WERI-Rb-1 (cell line): ENCODE results near the gene PAGR1.
"Not testable (repeated sequence)": the region's sequence is repeated elsewhere in the genome, so short reads cannot be mapped to it uniquely, and the experiment has no call there.

Experiments
- DNase-seq: peaks from one replicate; pipeline ENCODE4 v3.0.0-alpha.2; 2020
- H3K27ac ChIP-seq: fragments of 250-450 bp; sonication (Bioruptor Pico); 2 replicates; pipeline ENCODE4 v1.5.1; 2020; ENCODE audit warnings: mild to moderate bottlenecking, moderate library complexity
- H3K27me3 ChIP-seq: fragments of 250-450 bp; sonication (Bioruptor Pico); 2 replicates; pipeline ENCODE4 v1.5.1; 2021; ENCODE audit warnings: mild to moderate bottlenecking, low read depth, moderate library complexity; ENCODE audit not compliant: insufficient read depth, severe bottlenecking
- H3K36me3 ChIP-seq: fragments of 250-450 bp; sonication (Bioruptor Pico); 2 replicates; pipeline ENCODE4 v1.5.1; 2020; ENCODE audit warnings: mild to moderate bottlenecking, moderate library complexity
- H3K4me3 ChIP-seq: 2 replicates; pipeline ENCODE4 v1.5.1; 2011; ENCODE audit warnings: low read depth, mild to moderate bottlenecking, control low read depth, low read length
- H3K9me3 ChIP-seq: fragments of 250-450 bp; sonication (Bioruptor Pico); 2 replicates; pipeline ENCODE4 v1.5.1; 2021; ENCODE audit warnings: mild to moderate bottlenecking, moderate library complexity; ENCODE audit not compliant: severe bottlenecking
- CTCF ChIP-seq: IDR thresholded peaks from 2 replicates; pipeline ENCODE4 v1.5.1; 2011; ENCODE audit warnings: low read depth, mild to moderate bottlenecking, control low read depth, inconsistent platforms, low read length

Gene PAGR1

GRCh38 chr16:29774730-29775129, 41.2 kb upstream of the PAGR1 start:
- H3K36me3 ChIP-seq, result no peaks in the 10 kb centered on the region
- no peak overlapping the region for H3K27ac ChIP-seq
- no peaks in the 10 kb centered on the region for H3K27me3 ChIP-seq
- TF ChIP-seq CTCF, result no peak
- no peaks in the 10 kb centered on the region for H3K9me3 ChIP-seq
- DNase-seq, result no peak
- H3K4me3 ChIP-seq, result no peak overlapping the region

DNA sequence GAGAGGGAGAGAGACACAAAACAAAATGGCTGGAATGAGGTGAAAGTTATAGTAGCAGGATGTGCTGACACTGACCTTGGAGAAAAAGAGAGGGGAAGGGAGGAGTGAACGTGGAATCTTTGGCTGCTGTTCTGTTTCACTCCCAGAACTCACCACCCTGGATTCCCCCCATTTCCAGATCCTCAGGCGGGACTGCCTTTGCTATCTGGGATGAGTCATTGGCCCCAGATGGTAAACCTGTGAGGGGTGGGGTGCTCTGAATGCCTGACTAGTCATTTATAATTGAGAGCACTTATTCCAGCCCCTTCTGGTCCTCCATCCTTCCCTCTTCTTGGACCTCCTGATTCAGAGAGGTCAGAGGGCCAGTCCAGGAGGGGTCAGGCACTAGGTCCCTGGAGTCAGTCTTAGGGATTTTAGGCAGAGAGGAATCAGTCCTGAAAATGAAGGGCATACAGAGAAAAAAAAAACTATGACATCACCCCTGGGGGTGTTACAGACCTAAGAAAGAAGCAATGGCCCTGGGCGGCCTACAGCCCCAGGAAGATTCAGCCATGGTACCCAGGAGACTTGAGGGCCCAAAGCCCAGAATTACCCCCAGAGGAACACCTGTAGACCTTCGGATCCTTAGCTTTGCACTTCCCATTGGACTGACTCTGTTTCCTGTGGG, 40.1 kb upstream of the PAGR1 start:
- Histone ChIP-seq H3K9me3 (no peaks in the 10 kb centered on the region), H3K4me3 (no peak overlapping the region), H3K36me3 (no peaks in the 10 kb centered on the region), H3K27me3 (no peaks in the 10 kb centered on the region), H3K27ac (no peak overlapping the region)
- DNase-seq, result peak; percentile 29
- no peak for TF ChIP-seq CTCF

- no peak within 1 kb of the TSS for H3K4me3 ChIP-seq
- H3K27ac ChIP-seq, result peak within 1 kb of the TSS; percentile 72
- no peaks in the 10 kb centered on the region for H3K27me3 ChIP-seq
- H3K9me3 ChIP-seq, result no peaks in the 10 kb centered on the region
- TF ChIP-seq CTCF, result no peak
- peak; percentile 50 for DNase-seq
- no peaks in the 10 kb centered on the region for H3K36me3 ChIP-seq
Observed at GRCh38 chr16:29777576-29778350, 38.2 kb upstream of the PAGR1 start, which contains the start of gene ZG16. Gene ZG16 (plus strand): TSS chr16:29778256. CDS start chr16:29779267, 1,011 bp downstream.

DNA sequence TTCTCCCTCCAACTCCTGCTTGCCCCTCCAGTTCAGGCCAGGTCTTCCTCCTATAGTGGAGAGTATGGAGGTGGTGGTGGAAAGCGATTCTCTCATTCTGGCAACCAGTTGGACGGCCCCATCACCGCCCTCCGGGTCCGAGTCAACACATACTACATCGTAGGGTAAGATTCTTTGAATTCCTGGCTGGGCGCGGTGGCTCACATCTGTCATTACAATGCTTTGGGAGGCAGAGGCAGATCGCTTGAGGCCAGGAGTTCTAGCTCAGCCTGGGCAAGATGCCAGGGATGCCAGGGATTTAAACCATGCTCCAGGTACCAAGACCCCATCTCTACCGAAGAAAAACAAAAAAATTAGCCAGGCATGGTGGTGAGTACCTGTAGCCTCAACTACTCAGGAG, 36.5 kb upstream of the PAGR1 start:
- Histone ChIP-seq H3K4me3 (no peak overlapping the region), H3K36me3 (no peaks in the 10 kb centered on the region), H3K27ac (no peak overlapping the region), H3K27me3 (no peaks in the 10 kb centered on the region), H3K9me3 (no peaks in the 10 kb centered on the region)
- no peak for TF ChIP-seq CTCF
- no peak for DNase-seq

DNA sequence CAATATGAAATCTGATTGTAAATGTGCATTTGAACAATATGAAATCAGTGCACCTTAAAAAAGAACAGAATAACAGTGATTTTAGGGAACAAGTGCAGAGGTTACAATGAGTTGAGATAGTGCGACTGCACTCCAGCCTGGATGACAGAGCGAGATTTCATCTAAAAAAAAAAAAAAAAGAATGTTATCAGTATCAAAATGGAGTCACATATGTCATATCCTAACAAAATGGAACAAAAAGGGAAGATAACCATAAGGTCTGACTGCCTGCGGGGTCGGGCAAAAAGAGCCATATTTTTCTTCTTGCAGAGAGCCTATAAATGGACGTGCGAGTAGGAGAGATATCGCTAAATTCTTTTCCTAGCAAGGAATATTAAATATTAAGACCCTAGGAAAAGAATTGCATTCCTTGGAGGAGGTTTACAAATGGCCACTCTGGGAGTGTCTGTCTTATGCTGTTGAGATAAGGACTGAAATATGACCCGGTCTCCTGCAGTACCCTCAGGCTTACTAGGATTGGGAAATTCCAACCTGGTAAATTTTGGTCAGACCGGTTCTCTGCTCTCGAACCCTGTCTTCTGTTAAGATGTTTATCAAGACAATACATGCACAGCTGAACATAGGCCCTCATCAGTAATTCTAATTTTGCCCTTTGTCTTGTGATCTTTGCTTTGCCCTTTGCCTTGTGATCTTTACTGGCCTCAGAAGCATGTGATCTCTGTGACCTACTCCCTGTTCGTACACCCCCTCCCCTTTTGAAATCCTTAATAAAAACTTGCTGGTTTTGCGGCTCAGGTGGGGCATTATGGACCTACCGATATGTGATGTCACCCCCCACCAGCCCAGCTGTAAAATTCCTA, 32.6 kb upstream of the PAGR1 start:
- DNase-seq, H3K9me3 ChIP-seq, H3K4me3 ChIP-seq, H3K27me3 ChIP-seq, H3K36me3 ChIP-seq, H3K27ac ChIP-seq: not testable (repeated sequence)

DNA sequence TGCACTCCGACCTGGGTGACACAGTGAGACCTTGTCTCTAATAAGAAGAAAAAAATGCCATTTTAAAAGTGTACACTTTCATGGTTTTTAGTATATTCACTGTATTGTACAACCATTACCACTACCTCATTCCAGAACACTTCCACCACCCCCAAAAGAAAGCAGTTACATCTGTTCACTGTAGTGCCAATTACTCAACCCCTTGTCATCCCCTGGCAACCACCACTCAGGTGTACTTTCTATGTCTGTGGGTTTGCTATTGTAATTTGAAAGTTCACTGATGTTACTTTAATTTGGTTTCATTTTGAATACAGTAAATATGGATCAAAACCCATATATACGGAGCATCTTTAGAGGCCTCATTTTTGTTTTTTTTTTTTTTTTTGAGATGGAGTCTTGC, 31.8 kb upstream of the PAGR1 start:
- no peaks in the 10 kb centered on the region for H3K9me3 ChIP-seq
- no peak overlapping the region for H3K27ac ChIP-seq

More for the DNA sequence above, 31.8 kb upstream of the PAGR1 start:
- H3K36me3 ChIP-seq, result no peaks in the 10 kb centered on the region
- no peak for TF ChIP-seq CTCF
- no peaks in the 10 kb centered on the region for H3K27me3 ChIP-seq
- DNase-seq, result no peak
- no peak overlapping the region for H3K4me3 ChIP-seq
